ENCODE results near the gene ACTA2.
A peak's percentile ranks its signal among the peaks of the same experiment; 100 is the strongest.

Gene ACTA2

GRCh38 chr10:88952647-88953111, at the start of gene ACTA2:
Gene ACTA2 (minus strand): TSS chr10:88952773. CDS start chr10:88948930, 3,843 bp downstream.
- DNase-seq, result peak; percentile 1

GRCh38 chr10:89001729-89002072, 49.1 kb upstream of the ACTA2 start:
- DNase-seq, result no peak

GRCh38 chr10:89001024-89001728, 48.6 kb upstream of the ACTA2 start:
- no peak for DNase-seq

- no peak for DNase-seq
Observed at GRCh38 chr10:88999625-89000024, 47.1 kb upstream of the ACTA2 start.

- no peak for DNase-seq
Observed at GRCh38 chr10:88996927-88997326, 44.4 kb upstream of the ACTA2 start.

GRCh38 chr10:88995156-88995876, 42.7 kb upstream of the ACTA2 start:
- DNase-seq, result no peak

GRCh38 chr10:88994019-88994418, 41.4 kb upstream of the ACTA2 start:
- DNase-seq, result no peak

GRCh38 chr10:88992921-88993524, 40.5 kb upstream of the ACTA2 start:
- no peak for DNase-seq

- DNase-seq, result no peak
Observed at GRCh38 chr10:88991899-88992320, 39.3 kb upstream of the ACTA2 start.

GRCh38 chr10:88991161-88991898, 38.8 kb upstream of the ACTA2 start:
- peak; percentile 53 for DNase-seq

- DNase-seq, result peak; percentile 50
Observed at GRCh38 chr10:88990384-88991160, 38.0 kb upstream of the ACTA2 start, which contains the start of gene FAS. Gene FAS (plus strand): TSS chr10:88990798. CDS start chr10:88990877, 79 bp downstream.

GRCh38 chr10:88989824-88990383, 37.3 kb upstream of the ACTA2 start:
- DNase-seq, result no peak

GRCh38 chr10:88989423-88989822, 36.9 kb upstream of the ACTA2 start:
- no peak for DNase-seq

GRCh38 chr10:88987840-88988239, 35.3 kb upstream of the ACTA2 start:
- DNase-seq, result no peak

- no peak for DNase-seq
Observed at GRCh38 chr10:88987243-88987725, 34.7 kb upstream of the ACTA2 start.

- peak; percentile 15 for DNase-seq
Observed at GRCh38 chr10:88986549-88987242, 34.1 kb upstream of the ACTA2 start.

- no peak for DNase-seq
Observed at GRCh38 chr10:88984525-88984924, 32.0 kb upstream of the ACTA2 start.

- DNase-seq, result no peak
Observed at GRCh38 chr10:88983939-88984338, 31.4 kb upstream of the ACTA2 start.

- no peak for DNase-seq
Observed at GRCh38 chr10:88983206-88983605, 30.6 kb upstream of the ACTA2 start.

GRCh38 chr10:88982366-88982765, 29.8 kb upstream of the ACTA2 start:
- no peak for DNase-seq

- no peak for DNase-seq
Observed at GRCh38 chr10:88981435-88981834, 28.9 kb upstream of the ACTA2 start.

Measured in NCI-H69 (cell line).